Measurements from ENCODE around the gene IGFN1. TPM values are rescaled to one million over a fixed set of nuclear protein-coding genes. Genes with fewer than 3 reads are reported as not detected.

IGFN1 gene
- total RNA-seq, 3 donors from 2014 or later: 0.03 to 0.32 (median 0.10) TPM

DNA sequence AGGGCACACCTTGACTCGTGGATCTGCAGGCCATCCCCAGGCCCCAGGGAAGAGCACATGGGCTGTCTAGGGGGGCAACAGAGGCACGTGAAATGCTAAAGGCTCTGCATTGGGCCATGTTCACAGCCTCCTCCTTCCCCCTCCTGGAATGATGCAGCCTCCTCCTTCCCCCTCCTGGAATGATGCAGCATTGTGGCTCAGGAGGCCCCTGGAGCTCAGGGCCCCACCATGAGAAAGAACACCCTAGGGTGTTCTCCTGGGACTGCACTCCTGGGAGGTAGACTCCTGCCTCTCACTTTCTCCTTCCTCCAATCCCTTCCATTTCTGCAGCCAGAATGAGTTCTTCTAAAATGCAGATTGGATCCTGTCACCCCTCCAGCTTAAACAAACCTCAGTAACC is 1.5 kb upstream of the IGFN1 start:
- H3K4me3 ChIP-seq: no peak overlapping the region
- no peak for ATAC-seq
- H3K36me3 ChIP-seq (ENCODE audit: low read depth): no peaks in the 10 kb centered on the region
- no peaks in the 10 kb centered on the region for H3K4me1 ChIP-seq (ENCODE audit: low read depth)
- H3K9me3 ChIP-seq: no peaks in the 10 kb centered on the region
- intact Hi-C loops (cut with DNase I, micrococcal nuclease): no loop called here
- no peak for TF ChIP-seq CTCF (IDR thresholded peaks at IDR 0.05)
- DNase-seq: no peak

- Histone ChIP-seq H3K9me3 (no peaks in the 10 kb centered on the region), H3K4me3 (no peak overlapping the region), H3K4me1 (ENCODE audit: low read depth) (no peaks in the 10 kb centered on the region), H3K36me3 (ENCODE audit: low read depth) (no peaks in the 10 kb centered on the region)
- DNase-seq: no peak
- intact Hi-C loops (cut with DNase I, micrococcal nuclease): no loop called here
- TF ChIP-seq CTCF (IDR thresholded peaks at IDR 0.05): no peak
- no peak for ATAC-seq
Observed at GRCh38 chr1:201190005-201190404, 619 bp upstream of the IGFN1 start.

DNA sequence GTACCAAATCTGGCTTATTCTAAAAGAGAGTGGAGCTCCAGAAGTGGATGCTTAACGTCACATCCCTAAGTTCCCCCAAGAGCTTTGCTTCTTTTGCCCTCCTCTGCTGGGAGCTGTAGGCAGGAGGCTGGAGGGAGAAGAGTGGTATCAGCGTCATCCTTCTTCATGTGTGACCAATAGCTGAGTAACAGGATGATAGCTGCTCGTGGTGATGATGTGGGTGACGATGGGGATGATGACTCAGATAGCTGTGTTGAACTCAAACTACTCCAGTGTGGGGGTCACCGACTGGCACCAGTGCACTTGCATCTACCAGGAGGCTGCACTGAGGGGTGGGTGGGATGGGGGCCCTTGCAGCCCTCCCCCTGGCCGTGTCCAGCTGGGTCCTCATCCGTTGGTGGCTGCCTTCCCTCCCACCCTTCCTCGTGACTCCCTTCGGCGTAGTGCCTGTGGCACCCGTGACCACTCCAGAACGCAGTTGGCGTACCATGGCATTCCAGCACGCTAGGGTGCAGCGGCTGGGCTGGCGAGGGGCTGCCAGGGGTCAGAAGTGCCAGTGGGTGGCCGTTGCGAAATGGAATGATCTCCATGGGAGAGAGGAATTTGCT is 1.1 kb downstream of the IGFN1 start:
- intact Hi-C loops (cut with DNase I, micrococcal nuclease): no loop called here
- Histone ChIP-seq H3K9me3 (no peaks in the 10 kb centered on the region), H3K4me1 (ENCODE audit: low read depth) (no peaks in the 10 kb centered on the region), H3K4me3 (no peak overlapping the region), H3K36me3 (ENCODE audit: low read depth) (no peaks in the 10 kb centered on the region)
- no peak for TF ChIP-seq CTCF (IDR thresholded peaks at IDR 0.05)
- ATAC-seq: no peak
- DNase-seq: no peak

GRCh38 chr1:201192261-201192788 is 1.7 kb downstream of the IGFN1 start:
- no peaks in the 10 kb centered on the region for H3K4me1 ChIP-seq (ENCODE audit: low read depth)
- DNase-seq: no peak
- ATAC-seq: no peak
- no peaks in the 10 kb centered on the region for H3K36me3 ChIP-seq (ENCODE audit: low read depth)
- no peak for TF ChIP-seq CTCF (IDR thresholded peaks at IDR 0.05)
- H3K9me3 ChIP-seq: no peaks in the 10 kb centered on the region
- intact Hi-C loops (cut with DNase I, micrococcal nuclease): no loop called here
- no peak overlapping the region for H3K4me3 ChIP-seq

- intact Hi-C loops (cut with DNase I, micrococcal nuclease): no loop called here
- Histone ChIP-seq H3K4me3 (no peak overlapping the region), H3K9me3 (no peaks in the 10 kb centered on the region), H3K36me3 (ENCODE audit: low read depth) (no peaks in the 10 kb centered on the region), H3K4me1 (ENCODE audit: low read depth) (no peaks in the 10 kb centered on the region)
- ATAC-seq: no peak
- no peak for DNase-seq
- TF ChIP-seq CTCF (IDR thresholded peaks at IDR 0.05): no peak
Observed at GRCh38 chr1:201194046-201194445, 3.4 kb downstream of the IGFN1 start.

DNA sequence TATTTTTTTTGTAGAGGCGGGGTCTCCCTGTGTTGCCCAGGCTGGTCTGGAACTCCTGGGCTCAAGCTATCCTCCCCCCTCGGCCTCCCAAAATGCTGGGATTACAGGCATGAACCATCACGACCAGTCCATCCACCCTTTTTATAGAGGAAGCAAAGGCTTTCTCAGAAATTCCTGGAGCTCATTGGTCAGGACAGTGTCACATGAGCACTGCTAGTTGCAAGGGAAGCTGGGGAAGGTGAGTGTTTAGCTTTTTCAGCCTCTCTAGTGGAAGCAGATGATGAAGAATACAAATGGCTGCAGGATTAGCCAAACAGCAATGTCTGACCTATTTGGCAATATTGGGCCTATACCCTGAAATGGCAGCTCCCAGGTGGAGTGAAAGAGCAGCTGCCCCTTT is 8.0 kb downstream of the IGFN1 start:
- no peak for TF ChIP-seq CTCF (IDR thresholded peaks at IDR 0.05)
- intact Hi-C loops (cut with DNase I, micrococcal nuclease): no loop called here
- ATAC-seq: no peak

More for the DNA sequence above, 8.0 kb downstream of the IGFN1 start:
- DNase-seq: no peak
- no peaks in the 10 kb centered on the region for H3K9me3 ChIP-seq
- H3K36me3 ChIP-seq (ENCODE audit: low read depth): no peaks in the 10 kb centered on the region
- H3K4me3 ChIP-seq: no peak overlapping the region
- no peaks in the 10 kb centered on the region for H3K4me1 ChIP-seq (ENCODE audit: low read depth)

Data from mucosa of descending colon (tissue), 3 donors.